Iris pigment epithelial cell (primary cell): Measurements from ENCODE around the gene CCDC192.
A peak's percentile ranks its signal among the peaks of the same experiment; 100 is the strongest.

Experiments
- DNase-seq: peaks from one replicate; pipeline ENCODE4 v3.0.0-alpha.2; 2011; ENCODE audit warnings: low read depth

The CCDC192 gene

DNA sequence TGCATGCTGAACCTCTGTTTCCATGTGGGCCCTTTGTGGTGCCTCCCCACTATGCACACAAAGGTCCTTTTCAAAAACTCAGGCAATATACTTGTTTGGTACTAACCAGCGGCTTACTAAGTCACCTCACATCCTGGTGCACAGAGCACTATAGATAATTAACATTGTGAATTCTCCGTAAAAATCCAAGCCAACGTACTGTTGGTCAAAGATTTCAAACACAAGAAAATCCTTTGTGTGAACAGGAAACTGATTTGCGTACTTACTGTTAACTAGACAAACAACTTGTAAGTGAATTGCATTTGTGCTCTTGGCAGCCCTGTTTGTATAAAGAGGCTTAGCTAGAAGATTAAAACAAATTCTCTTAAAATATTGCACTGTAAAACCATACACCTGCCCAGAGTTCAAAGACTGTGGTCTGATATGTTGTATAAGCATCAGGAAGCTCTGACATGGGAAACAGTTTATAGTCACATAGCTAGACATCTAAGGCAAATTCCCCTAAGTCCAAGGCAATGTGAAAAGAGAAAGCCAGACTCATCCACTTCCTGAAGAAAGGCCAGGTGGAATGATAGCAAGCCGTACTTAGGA, 255.3 kb downstream of the CCDC192 start:
- no peak for DNase-seq

GRCh38 chr5:127959152-127959764, 256.1 kb downstream of the CCDC192 start:
- DNase-seq: peak; percentile 92

- no peak for DNase-seq
These were observed 257.1 kb downstream of the CCDC192 start for GRCh38 chr5:127960270-127960691.

GRCh38 chr5:127961006-127961762, 258.0 kb downstream of the CCDC192 start:
- DNase-seq: no peak

DNA sequence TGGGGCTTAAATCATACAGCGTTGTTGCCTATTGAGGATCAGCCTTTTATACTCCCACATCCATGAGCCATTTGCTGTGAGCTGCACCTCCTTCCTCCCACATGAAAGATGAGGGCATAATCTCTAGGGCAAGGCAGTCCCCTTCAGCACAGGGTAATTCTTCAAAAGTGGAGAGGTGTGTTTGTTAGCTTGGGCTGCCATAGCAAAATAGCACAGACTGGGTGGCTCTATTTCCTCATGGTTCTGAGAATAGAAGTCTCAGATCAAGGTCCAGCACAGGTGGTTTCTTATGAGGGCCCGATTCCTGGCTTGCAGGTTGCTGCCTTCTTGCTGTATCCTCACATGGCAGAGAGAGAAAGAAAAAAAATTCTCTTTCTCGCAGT, 258.6 kb downstream of the CCDC192 start:
- no peak for DNase-seq

- no peak for DNase-seq
These were observed 259.3 kb downstream of the CCDC192 start for GRCh38 chr5:127962491-127962890.

DNA sequence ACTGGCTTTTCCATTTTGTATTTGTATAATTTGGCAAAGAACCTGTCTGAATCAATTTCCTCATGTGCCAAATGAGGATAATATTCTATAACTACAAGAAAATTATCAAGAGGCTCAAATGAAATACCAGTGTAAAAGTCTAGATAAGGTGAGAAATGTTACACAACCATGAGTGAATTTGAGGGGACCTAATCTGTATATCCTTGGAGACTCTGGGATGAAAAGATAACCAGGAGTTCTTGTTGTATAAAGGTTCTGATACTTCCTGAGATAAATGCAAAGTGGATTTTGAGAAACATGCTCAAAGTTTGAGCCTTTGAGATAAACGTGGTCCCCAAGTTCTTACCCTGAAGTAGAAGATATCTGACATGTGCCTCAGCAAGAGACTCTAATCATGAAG, 260.0 kb downstream of the CCDC192 start:
- no peak for DNase-seq

GRCh38 chr5:127963931-127964330, 260.7 kb downstream of the CCDC192 start:
- DNase-seq: no peak

GRCh38 chr5:127967323-127967982, 264.3 kb downstream of the CCDC192 start:
- no peak for DNase-seq

DNA sequence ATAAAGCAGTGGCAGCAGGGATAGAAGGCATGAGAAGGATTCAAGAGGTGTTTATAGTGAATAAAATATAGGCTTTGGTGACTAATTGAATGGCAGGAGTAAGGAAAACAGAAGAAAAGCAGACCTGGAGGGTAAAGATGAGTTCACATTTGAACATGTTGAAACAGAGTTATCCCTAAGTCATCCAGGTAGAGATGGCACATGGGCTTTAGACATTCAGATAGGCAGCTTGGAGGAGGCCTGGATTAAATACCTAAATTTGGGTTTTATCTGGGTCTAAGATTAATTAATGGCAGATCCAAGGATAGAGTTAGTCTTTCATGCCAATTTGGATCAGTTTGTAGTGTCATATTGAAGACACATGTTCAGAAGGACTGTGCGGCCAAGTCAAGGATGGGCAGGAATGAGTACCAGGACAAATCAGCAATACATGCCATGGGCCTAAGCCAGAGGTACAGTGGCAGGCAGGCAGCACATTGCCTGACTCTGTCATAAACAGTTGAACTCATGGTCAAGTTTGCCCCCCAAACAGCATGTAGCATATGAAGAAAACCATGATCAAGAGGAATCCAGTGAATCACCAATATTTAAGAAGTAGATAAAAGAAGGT, 264.9 kb downstream of the CCDC192 start:
- DNase-seq: no peak

- no peak for DNase-seq
These were observed 265.8 kb downstream of the CCDC192 start for GRCh38 chr5:127969002-127969401.

- no peak for DNase-seq
These were observed 266.5 kb downstream of the CCDC192 start for GRCh38 chr5:127969651-127970050.

DNA sequence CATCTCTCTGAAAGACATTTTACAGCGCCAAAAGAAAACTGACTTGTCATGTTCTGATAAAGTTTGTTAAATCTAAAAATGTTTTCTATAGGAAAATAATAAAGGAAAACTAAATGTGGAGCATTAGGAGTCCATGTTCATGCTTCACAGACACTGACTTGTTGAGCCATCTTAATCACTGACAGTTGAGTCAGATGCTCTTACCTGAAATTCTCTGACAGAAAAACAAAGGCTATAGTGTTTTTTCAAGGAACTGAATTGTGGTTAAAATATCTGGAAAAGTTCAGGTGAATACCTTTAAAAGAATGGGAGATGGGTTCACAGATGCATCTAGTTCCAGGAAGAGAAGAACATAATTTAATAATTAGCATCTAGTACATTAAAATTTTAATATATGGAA, 266.9 kb downstream of the CCDC192 start:
- no peak for DNase-seq

- no peak for DNase-seq
These were observed 267.7 kb downstream of the CCDC192 start for GRCh38 chr5:127970854-127971425.

DNA sequence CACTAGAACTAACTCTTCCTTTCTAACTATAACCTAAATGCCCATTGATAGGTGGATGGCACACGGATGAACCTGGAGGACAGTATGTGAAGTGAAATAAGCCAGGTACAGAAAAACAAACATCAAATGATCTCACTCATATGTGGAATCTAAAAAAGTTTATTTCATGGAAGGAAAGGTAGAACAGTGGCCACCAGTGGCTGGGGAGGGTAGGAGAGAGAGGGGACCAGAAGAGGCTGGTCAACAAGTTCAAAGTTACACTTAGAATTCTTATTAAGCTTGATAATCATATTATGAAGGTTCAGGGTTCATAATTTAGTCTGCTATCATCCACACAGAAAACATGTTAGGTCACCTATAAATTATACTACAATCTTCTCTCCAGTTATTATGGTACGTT, 272.8 kb downstream of the CCDC192 start:
- no peak for DNase-seq

DNA sequence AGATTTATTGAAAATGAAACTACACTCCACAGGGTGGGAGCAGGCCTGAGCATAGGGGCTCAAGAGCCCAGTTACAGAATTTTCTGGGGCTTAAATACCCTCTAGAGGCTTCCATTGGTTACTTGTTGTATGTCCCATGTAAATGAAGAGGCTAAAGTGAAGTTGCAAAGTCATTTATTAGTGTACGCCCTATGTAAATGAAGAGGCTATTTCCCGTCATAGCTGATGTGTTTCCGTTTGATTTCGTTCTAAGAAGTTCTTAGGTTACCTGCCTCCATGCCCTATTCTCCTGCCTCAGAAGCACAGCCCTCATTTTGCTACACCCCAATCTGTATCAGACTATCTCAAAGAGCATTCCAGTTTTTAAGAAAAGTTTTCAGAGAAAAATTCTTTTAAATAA, 273.3 kb downstream of the CCDC192 start:
- no peak for DNase-seq

- no peak for DNase-seq
These were observed 274.0 kb downstream of the CCDC192 start for GRCh38 chr5:127976991-127977717.

GRCh38 chr5:127978738-127979300, 275.6 kb downstream of the CCDC192 start:
- no peak for DNase-seq

- no peak for DNase-seq
These were observed 276.3 kb downstream of the CCDC192 start for GRCh38 chr5:127979475-127979874.

GRCh38 chr5:127980843-127981242, 277.7 kb downstream of the CCDC192 start:
- DNase-seq: no peak

DNA sequence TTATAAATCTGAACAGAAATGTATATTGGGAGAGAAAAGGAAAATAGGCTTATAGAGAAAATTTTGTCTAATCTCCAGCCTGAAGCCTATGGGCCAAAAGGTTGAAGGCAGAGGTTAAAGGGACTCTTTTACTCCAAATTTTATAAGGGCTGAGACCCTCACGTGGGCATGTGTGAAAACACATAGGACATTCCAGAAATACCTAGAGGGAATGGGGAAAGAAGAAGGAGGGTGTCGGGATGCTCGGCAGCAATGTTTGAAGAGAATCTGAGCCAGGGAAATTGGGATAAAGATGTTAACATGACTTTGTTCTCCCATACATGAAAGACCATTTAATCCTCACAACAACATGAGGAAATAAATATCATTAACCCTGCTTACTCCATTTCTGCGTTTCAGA, 278.3 kb downstream of the CCDC192 start:
- DNase-seq: no peak
